NCI-H146 (cell line): Measurements from ENCODE around the gene FAM83E.

Source experiments
- DNase-seq: peaks from one replicate; lab custom pipeline; 2025; lab: John Stamatoyannopoulos, UW

FAM83E gene

DNA sequence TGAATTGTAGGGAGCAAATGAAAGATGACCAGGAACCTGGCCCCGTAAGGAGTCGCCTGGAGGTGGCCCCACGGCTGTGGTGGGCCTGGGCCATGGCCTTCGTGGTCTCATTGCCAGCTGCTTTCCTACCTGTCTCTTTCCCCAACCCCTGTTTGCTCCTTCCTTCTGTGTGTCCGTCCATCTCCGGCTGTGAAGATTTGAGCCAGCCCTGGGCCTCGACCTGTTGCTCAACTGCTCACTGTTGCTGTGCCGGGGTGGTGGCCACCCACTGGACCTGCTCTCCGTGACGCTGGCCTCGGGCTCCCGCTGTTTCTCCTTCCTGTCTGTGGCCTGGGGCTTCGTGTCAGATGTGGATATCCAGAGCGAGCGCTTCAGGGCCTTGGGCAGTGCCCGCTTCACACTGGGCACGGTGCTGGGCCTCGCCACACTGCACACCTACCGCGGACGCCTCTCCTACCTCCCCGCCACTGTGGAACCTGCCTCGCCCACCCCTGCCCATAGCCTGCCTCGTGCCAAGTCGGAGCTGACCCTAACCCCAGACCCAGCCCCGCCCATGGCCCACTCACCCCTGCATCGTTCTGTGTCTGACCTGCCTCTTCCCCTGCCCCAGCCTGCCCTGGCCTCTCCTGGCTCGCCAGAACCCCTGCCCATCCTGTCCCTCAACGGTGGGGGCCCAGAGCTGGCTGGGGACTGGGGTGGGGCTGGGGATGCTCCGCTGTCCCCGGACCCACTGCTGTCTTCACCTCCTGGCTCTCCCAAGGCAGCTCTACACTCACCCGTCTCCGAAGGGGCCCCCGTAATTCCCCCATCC lies 13.8 kb upstream of the FAM83E start:
- no peak for DNase-seq

DNA sequence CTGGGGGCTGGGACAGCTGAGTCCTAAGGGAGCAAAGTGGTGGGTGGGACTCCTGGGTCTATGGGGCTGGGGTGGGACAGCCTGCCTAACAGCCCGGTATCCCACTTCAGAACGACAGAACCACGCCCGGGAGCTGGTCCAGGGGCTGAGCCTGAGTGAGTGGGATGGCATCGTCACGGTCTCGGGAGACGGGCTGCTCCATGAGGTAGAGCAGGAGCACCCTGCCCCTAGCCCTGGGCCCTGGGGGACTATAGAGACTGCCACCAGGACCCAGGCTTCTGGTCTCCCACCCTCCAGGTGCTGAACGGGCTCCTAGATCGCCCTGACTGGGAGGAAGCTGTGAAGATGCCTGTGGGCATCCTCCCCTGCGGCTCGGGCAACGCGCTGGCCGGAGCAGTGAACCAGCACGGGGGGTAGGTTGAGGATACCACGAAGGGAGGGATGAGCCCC lies 13.0 kb upstream of the FAM83E start:
- no peak for DNase-seq

DNA sequence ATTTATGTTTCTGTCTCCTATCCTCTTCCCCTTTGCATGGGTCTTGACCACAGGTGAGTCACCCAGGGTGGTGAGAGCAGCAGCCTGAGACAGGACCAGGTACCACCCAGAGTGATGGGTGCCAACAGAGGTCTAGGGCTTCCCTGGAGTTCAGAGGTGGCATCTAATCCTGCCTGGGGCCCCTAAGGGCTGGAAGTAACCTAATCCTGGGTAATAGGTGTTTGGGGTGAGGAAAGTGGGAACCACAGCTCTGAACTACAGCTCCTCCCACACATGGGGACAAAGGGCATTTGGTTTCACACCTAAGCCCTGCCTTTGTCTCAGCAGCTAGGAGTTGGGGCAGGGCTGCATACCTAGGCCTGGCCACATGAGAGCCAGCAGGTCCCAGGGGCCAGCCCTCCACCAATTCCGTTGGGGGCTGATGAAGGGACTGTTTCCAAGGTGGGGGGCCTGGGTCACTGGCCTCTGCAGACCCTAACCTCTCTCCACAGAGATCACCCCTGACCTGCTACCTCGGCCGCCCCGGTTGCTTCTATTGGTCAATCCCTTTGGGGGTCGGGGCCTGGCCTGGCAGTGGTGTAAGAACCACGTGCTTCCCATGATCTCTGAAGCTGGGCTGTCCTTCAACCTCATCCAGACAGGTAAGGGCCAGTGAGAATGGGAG lies 12.5 kb upstream of the FAM83E start:
- no peak for DNase-seq

DNA sequence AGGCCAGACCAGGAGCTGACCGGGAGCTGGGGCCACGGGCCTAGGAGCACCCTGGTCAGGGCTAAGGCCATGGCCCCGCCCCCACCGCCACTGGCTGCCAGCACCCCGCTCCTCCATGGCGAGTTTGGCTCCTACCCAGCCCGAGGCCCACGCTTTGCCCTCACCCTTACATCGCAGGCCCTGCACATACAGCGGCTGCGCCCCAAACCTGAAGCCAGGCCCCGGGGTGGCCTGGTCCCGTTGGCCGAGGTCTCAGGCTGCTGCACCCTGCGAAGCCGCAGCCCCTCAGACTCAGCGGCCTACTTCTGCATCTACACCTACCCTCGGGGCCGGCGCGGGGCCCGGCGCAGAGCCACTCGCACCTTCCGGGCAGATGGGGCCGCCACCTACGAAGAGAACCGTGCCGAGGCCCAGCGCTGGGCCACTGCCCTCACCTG lies 11.0 kb upstream of the FAM83E start:
- no peak for DNase-seq

DNA sequence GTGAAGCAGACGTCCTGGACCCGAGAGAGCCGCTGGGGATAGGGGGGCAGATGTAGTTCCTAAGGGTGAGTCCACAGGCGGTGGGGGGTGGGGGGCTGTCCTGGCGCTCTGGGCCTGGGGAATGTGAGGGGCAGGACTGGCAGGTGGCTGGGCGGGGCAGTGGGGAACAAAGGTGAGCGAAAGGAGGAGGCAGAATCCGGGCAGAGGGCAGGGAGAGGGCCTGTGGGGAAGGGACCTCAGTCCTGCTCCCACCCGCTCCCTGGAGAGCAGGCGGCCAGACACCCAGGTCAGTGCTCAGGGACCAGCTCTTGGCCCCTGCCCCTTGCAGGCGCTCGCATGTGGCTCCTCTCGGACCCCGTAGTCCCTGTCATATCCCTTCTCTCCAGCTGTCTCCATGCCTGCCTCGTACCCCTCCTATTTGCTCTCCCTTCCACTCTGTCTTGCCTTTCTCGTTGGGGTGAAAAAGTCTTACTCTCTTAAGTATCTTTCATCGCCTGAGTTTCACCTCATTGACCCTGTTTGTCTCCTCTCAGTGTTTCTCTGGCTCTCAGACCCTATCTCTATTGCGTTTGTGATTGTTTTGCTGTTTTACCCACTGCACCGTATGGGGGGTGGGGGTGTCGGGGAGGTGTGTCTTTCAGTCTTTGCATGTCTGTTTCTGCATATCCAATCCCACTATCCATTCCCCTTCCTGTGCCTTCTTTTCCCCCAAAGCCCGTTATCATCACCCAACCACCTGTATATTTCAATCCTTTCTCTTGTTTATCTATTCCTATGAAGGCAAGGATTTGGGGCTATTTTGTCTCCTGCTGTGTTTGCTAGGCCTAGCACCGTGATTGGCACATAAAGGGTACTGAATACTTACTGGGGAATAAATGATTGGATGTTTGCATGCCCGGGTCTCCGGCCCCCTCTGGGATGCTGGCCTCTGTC lies 10.2 kb upstream of the FAM83E start:
- peak; percentile 43 for DNase-seq

DNA sequence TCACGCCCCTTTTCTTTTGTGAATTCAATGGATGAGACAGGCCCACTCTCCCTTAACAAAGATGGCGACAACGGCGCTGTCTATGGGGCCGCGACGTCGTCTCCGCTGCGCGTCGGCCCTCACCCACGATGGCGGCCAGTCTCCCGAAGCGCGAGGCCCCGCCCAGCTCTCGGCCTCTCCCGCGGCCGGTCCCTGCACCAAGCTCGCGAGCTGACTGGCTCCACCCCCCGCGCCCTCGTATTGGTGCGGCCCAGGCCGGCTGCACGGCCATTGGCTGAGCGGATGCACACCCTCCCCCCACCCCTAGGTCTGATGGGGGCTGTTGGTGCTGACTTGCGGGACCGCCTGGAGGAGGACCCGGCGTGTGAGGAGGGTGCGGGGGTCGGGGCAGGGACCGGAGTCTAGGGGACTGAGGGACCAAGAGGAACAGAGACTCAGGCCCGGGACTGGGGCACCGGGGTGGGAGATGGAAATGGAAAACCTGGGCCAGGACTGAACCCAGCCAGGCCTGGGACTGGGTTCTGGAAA lies 9.3 kb upstream of the FAM83E start:
- peak; percentile 99 for DNase-seq

DNA sequence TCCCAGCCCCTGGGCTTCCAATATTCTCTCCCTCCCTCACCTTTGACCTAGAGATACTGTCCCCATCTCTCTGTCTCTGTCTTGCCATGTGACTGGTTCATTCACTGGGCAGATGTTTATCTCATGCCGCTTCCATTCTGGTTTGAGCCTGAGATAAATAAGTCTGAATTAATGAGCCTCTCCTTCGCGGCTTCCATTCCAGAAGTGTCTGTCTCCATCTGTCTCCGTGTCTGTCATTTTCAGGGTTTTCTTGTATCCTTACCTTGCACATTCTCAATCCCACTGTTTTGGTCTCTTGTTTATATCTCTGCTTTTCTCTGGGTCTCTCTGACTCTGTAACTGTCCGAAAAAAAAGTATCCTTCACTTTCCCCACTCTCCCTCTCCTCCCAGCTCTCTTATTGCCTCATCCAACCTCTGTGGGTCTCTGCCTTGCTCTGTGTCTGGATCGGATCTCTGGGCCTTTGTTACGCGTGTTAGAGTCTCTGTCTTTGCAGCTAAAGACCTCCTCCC lies 8.7 kb upstream of the FAM83E start:
- DNase-seq: peak; percentile 42

DNA sequence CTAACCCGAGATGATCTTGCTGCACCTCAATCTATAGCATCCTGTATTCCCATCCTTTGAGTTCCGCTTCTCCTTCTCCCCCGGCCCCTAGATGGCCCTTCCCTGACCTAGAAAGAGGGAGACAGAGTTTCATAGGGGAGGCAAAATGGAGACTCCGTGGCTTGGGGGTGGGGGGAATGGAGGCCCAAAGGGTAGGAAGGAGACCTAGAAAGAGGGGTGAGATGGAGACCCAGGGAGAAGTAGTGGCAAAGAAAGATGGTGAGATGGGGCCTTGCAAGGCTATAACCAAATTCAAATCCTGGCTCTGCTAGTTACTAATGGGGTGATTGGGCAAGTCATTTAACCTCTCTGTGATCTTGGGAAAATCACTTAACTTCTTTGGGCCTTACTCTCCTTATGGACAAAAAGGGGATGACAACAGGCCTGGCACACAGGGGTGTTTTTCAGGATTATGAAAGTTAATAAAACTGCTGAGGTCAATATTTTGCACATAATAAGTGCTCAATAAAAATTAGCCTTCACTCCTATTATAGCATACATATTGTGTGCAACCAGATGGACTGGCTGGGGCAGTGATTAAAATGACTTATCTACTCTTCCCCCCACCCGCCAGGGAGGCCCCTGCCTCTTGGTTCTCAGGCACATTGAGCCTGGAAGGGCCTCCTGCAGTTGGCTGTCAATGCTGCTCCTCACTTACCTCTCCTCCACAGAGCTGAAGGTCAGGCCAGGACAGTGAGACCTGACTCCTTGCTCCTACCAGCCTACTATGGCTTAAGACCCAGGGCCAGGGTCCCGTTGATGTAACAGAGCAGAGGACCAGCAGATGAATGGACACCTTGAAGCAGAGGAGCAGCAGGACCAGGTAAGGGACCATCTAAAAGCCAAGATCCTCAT lies 5.1 kb upstream of the FAM83E start:
- DNase-seq: no peak

DNA sequence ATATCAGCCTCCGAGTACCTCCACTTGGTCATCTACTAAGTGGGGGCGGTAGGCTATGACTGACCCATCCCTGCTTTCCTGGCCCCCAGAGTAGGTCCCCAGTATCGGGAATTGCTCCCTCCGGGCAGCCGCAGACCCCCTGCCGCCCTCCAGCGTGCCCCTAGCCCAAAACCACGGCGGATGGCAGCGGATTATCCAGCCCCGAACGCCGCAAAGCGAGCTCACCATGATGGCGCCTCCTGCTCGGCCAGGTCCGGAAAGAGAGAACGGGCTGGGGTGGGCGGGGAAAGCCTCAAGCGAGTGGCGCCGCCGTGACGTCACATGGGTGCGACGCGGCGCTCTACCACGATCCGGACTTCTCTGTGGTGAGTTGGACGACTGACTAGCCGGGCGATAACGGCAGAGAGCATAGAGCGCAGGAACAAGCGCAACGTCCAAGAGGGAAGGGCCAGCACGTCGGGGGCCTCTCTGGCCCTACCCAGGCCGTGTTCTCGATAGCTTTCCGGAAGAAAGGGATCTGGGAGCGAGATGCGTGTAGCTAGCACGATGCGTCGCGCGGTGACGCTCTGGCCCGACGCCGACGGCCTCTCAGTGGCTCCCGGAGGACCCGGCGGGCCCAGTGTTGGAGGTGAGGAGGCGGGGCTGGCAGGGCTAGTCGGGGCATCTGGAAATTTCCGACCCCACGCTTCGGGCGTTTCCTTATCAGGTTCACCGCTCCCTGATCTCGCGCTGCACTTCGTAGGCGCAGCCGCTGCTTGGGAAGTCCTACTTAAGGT lies 4.2 kb upstream of the FAM83E start, which contains the start of the genes RPL18 and SPHK2:
Gene RPL18, minus strand, starts transcription at position 263 of the 776 bp plus-strand sequence. Its CDS starts 35 bp downstream, at position 228.
Gene SPHK2, plus strand, starts transcription at position 591 of the 776 bp plus-strand sequence. CDS start 1,009 bp downstream, outside the sequence.
- peak; percentile 100 for DNase-seq

DNA sequence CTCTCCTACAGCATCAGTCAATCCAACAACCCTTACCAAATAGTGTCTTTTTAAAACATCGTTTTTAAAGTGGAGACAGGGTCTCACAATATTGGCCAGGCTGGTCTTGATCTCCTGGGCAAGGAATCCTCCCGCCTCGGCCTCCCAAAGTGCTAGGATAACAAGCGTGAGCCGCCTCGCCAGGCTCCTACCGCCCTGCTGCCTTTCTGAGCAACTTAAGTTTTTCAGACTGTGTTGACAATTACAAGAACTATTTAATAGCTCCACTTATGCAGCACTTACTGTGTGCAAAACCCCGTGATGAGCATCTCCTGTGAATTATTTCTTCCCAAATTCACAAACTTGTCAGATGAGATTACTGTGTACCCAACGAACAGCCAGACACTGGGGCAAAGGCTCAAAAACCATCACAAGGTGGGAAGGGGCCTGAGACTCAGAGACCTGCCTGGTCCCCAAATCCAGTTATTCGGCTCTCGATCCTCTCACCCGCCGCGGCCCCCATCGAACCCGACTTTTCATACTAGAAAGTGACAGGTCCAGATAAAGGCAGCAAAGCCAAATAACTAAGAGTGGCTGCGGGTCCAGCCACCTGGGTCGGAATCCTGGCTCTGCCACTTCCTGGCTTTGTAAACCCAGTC lies 3.5 kb upstream of the FAM83E start:
- no peak for DNase-seq

DNA sequence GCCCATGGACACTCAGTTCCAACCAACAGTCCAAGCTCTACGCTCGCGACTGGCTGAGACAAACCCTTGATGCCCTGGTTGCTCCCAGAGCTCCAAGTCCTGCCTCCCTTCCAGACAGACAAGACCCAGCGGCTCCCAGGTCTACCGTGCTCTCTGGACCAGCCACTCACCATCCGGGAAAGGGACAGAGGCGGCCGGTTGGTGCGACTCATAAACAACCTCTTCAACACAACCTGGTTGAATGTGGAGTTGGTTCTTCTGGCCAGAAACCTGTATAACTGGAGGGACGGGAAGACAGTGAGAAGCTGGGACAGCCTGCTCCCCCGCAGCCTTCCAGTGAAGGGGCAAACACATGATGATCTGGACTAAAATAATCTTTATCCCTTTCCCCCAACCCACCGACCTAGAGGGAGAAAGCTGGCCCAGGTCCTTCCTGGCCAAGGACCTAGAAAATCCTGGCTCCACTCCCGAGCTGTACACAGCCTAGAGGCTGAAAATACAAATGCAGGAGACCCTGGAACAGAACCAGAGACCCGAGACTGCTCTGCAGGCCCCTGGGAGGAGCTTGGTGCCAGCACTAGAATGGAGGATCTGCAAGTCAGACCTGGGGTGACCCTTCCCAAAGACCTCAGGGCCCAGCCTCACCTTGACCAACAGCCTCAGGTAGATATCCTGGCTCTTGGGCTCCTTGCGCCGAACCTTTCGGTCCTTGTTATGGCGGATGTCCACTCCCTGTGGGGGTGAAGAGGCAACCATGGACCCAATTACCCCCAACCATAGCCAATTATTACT lies 2.5 kb upstream of the FAM83E start:
- DNase-seq: no peak

DNA sequence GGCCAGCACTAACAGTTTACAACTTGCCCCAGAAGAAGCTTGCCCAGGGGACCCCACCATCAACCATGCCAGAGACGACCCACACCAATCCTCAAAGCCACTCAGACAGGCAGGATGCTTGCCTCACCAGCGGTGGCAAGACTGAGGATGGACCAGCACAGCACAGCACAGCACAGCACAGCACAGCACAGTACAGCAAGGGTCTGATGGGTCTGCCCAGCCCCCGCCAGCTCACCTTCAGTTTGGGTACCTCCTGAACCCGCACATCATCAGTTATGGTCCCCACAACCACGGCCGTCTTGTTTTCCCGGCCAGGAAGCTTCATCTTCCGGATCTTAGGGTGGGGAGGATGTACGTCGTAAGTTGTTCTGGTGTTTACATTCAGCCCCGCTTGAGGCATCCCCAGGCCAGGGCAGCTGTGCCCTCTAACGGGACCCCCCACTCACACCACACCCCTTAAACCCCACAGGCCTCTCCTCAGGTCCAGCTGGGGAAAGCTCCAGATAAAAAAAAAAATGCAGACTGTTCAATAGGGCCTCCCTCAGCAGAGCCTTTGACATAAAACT lies 1.7 kb upstream of the FAM83E start:
- DNase-seq: no peak

DNA sequence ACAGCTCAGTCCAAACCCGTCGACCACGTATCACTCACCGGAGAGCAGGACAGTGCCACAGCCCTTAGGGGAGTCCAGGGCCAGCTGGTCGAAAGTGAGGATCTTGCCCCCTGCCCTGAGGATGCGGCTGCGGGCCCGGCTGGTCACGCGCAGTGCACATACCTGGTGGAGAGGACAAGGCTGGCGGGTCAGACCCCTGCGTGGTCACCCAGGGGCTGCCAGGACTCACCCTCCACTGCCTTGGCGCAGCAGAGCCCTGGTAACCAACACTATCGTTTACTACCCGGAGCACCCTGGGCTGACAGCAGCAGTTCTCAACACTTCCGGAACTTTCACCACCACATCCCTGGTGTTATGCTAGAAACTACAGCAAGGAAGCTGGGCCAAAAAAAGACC lies 1.2 kb upstream of the FAM83E start:
- no peak for DNase-seq

DNA sequence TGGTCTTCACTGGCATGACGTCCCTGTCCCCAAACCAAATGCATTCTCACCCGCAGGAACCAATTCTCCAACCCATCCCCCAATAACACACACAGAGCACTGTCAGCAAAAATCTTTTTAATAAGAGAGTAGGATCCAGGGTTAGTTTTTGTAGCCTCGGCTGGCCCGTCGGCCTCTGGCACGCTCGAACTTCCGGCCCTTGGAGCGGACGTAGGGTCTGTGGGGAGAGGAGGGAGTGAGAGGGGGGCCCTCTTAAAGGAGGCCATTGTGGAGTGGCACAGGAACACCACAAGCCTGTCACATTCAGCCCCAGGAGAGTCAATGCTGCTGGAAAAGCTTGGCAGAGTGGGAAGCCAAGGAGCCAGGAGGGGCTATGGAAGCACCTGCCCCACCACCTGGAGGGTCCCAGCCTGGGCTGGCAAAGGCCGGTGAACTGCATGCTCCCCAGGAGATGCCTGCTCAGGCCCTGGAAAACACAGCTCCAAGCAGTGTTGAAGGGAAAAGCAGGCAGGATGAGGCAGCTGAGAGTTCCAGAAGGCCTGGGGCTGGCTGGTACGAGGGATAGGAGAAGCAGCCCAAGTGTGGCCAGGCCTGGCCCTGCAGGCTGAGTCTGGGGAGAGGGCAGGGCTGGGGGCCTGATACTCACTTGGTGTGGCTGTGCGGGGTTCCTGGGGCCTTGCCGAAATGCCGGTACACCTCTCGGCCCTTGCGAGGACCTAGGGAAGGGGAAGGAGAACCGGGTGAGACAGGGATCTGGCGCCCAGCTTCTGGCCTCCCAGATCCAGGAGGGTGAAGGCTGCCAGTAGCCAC lies 560 bp upstream of the FAM83E start:
- DNase-seq: no peak

DNA sequence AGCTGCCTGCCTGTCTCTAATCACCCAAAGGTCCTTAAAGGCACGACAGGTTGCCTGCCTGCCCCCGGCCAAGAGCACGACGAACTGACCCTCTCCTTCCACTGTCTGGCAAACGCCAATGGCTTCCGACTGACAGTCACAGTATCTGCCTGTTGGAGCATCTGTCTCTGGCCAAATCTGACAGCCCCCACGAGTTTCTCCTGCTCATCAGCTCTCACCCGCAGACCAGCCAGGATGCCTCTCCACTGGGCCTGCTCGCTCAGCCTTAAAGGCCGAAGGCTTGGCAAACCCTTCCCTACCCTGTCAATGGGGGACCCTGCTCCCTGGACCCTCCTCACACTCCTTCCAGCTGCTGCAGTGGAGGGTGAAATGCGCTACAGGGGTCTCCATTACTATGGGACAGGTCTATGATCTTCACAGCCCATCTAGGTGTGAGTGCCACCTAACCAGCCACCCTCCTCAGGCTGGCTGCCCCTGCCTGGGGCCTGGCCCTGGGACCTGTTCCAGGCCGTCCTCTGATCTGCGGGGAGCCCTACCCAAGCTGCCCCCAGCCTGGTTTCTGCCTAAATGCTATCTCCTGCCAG lies 932 bp downstream of the FAM83E start:
- DNase-seq: no peak

DNA sequence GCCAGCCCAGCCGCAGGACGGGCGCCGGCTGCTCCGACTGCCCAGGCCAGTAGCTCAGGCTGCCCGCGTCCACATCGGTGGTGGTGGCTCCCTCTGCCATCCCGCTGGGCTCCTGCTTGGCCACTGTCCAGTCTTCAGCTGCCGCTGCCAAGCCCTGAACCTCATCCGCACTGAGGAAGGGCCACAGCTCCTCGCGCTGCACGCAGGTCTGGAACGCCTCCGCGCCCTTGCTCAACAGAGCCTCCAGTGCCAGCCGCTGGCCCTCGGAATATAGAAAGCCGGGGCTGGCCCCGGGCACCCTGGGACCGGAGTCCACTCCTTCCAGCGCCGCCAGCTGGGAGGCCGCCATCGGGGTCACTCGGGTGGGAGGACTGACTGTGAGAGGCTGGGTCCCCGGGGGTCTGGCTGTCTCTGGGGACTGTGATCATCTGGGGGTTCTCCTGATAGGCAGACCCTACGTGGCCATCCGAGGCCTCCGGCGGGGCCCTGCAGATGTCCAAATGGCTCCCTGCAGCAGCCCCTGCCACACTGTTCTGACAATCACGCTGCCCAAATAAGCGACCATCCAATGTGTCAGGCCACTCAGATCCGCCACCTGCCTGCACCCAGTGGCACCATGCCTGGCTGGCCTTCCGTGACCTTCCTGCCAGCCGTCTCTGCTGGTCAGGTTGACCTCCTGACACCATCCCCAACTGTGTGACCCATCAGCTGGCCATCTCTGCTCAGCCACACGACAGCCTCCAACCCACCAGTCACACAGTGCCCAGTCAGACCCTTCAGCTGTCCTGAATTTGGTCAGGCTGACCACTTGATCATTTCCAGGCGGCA lies 1.6 kb downstream of the FAM83E start:
- DNase-seq: no peak
